AG09309 (cell line): ENCODE results near the gene MYOF.

Experiments used
- DNase-seq: peaks from one replicate; pipeline ENCODE4 v3.0.0-alpha.2; 2010; ENCODE audit warnings: low read depth
- H3K4me3 ChIP-seq: 2 replicates; pipeline ENCODE4 v1.5.1; 2011; ENCODE audit warnings: mild to moderate bottlenecking, low read depth, low read length, moderate library complexity; ENCODE audit not compliant: control insufficient read depth
- CTCF ChIP-seq: IDR thresholded peaks from 2 replicates; pipeline ENCODE4 v1.5.1; 2011; ENCODE audit warnings: mild to moderate bottlenecking, low read depth, low read length, inconsistent platforms; ENCODE audit not compliant: insufficient read depth, control insufficient read depth; ENCODE audit errors: missing control alignments

Gene MYOF

GRCh38 chr10:93397020-93397419 is 85.1 kb downstream of the MYOF start:
- DNase-seq, result no peak
- TF ChIP-seq CTCF, result no peak
- H3K4me3 ChIP-seq, result no peak overlapping the region

- no peak overlapping the region for H3K4me3 ChIP-seq
- TF ChIP-seq CTCF, result no peak
- no peak for DNase-seq
These were observed 88.9 kb downstream of the MYOF start for GRCh38 chr10:93393211-93393610.

- no peak for TF ChIP-seq CTCF
- H3K4me3 ChIP-seq, result no peak overlapping the region
- no peak for DNase-seq
These were observed 90.0 kb downstream of the MYOF start for GRCh38 chr10:93392121-93392520.

- no peak for DNase-seq
- TF ChIP-seq CTCF, result no peak
These were observed 91.6 kb downstream of the MYOF start for GRCh38 chr10:93390306-93391090.

GRCh38 chr10:93386631-93387369 is 95.3 kb downstream of the MYOF start:
- no peak for DNase-seq
- no peak overlapping the region for H3K4me3 ChIP-seq
- no peak for TF ChIP-seq CTCF

More at GRCh38 chr10:93390306-93391090, 91.6 kb downstream of the MYOF start:
- H3K4me3 ChIP-seq, result no peak overlapping the region

GRCh38 chr10:93385345-93385744 is 96.8 kb downstream of the MYOF start:
- no peak for DNase-seq
- no peak overlapping the region for H3K4me3 ChIP-seq
- no peak for TF ChIP-seq CTCF

GRCh38 chr10:93384006-93384405 is 98.1 kb downstream of the MYOF start:
- no peak overlapping the region for H3K4me3 ChIP-seq
- no peak for DNase-seq
- no peak for TF ChIP-seq CTCF
